Measurements from ENCODE around the gene SORL1. TPM values are rescaled to one million over a fixed set of nuclear protein-coding genes. Genes with fewer than 3 reads are reported as not detected.

SORL1 gene
- total RNA-seq, 2 experiments from 2014 or later = 66.8 to 67.2 TPM

DNA sequence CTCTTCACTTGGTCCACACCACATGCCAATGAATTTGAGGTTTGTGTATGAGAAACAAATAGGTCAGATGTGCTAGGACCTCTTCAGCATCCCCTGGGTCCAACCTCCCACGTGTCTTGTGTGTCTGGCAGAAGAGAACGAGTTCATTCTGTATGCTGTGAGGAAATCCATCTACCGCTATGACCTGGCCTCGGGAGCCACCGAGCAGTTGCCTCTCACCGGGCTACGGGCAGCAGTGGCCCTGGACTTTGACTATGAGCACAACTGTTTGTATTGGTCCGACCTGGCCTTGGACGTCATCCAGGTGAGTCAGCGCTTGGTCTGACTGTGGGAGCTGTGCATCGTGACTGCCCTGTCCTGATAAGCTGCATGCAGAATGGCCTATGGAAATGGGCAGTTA is 101.7 kb downstream of the SORL1 start:
- Mint-ChIP-seq H3K4me1 (ENCODE audit: low read depth) (peaks cover 17% of the 10 kb centered on the region), H3K36me3 (ENCODE audit: low read depth) (peaks cover 33% of the 10 kb centered on the region), H3K9me3 (no peaks in the 10 kb centered on the region), H3K27me3 (ENCODE audit: low read depth) (no peaks in the 10 kb centered on the region), H3K27ac (no peak overlapping the region), H3K4me3 (no peak overlapping the region)
- no peak for DNase-seq
- CTCF ChIA-PET = interaction anchor here (0.6 to 0.9 kb wide), 2 partner anchors 110 to 262 kb away, joined by 3 read pairs; no protein-coding TSS in a partner anchor
- intact Hi-C loops (cut with micrococcal nuclease) = no loop called here

DNA sequence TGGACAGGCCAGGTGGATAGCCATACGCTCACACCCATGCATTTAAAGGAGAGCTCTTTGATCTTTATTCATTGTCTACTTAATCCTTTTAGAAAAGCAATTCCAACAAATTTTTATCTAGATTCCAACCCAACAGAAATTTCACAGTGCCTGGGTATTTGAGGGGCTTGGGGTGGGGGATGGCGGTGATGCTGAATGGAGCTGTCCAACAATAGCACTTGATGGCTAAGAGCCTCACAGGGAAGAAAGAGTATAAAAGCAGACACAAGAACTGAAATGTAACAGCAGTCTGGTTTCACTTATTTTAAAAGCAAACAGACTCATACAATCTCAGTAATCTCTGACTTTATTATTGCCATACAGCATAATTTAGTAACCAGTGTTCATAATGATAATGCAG is 102.4 kb downstream of the SORL1 start:
- H3K27me3 Mint-ChIP-seq (ENCODE audit: low read depth) = no peaks in the 10 kb centered on the region
- CTCF ChIA-PET = interaction anchor here (0.6 to 0.9 kb wide), 2 partner anchors 111 to 263 kb away, joined by 3 read pairs; no protein-coding TSS in a partner anchor
- H3K9me3 Mint-ChIP-seq = no peaks in the 10 kb centered on the region
- no peak overlapping the region for H3K4me3 Mint-ChIP-seq
- peaks cover 38% of the 10 kb centered on the region for H3K36me3 Mint-ChIP-seq (ENCODE audit: low read depth)
- H3K27ac Mint-ChIP-seq = no peak overlapping the region
- DNase-seq = no peak
- peaks cover 20% of the 10 kb centered on the region for H3K4me1 Mint-ChIP-seq (ENCODE audit: low read depth)
- intact Hi-C loops (cut with micrococcal nuclease) = no loop called here

DNA sequence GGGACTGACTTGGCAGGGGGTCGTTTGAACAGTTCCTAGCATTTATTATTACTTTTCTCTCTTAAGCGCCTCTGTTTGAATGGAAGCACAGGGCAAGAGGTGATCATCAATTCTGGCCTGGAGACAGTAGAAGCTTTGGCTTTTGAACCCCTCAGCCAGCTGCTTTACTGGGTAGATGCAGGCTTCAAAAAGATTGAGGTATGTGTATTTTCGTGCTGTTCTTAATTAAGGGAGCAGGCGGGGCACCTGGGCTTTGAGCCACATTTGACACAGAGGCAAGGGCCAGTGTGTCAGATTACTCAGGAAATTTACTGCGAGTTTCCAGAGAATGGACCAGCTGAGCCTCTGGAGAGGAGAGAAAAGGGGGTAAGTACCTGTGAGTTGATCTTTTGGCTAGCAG is 103.0 kb downstream of the SORL1 start:
- Mint-ChIP-seq H3K4me3 (no peak overlapping the region), H3K36me3 (ENCODE audit: low read depth) (peaks cover 41% of the 10 kb centered on the region), H3K9me3 (no peaks in the 10 kb centered on the region)

DNA sequence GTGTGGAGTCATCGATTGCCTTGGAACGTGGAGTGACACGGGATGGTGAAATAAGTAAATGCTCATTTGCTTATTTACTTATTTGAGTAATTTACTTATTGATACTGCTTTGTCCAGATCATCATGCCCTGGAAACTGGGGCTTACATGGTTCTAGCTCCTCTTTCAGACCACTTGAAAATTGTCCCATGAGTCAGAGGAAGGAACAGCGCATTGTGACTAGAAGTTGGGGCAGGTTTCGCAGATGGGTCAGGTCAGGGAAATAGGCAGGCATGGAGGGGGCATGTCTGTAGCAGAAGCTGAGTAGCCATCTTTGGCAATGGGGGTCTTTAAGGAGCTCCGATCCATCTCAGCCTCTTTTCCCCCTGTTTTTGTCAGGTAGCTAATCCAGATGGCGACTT is 104.8 kb downstream of the SORL1 start:
- intact Hi-C loops (cut with micrococcal nuclease) = no loop called here
- no peaks in the 10 kb centered on the region for H3K9me3 Mint-ChIP-seq
- H3K27ac Mint-ChIP-seq = no peak overlapping the region
- no peak for DNase-seq
- CTCF ChIA-PET = interaction anchor here (0.8 kb wide), 1 partner anchor 10 kb away, joined by 3 read pairs; no protein-coding TSS in a partner anchor
- H3K36me3 Mint-ChIP-seq (ENCODE audit: low read depth) = peaks cover 39% of the 10 kb centered on the region
- peaks cover 28% of the 10 kb centered on the region for H3K4me1 Mint-ChIP-seq (ENCODE audit: low read depth)
- no peaks in the 10 kb centered on the region for H3K27me3 Mint-ChIP-seq (ENCODE audit: low read depth)
- no peak overlapping the region for H3K4me3 Mint-ChIP-seq

More for the DNA sequence above, 103.0 kb downstream of the SORL1 start:
- Mint-ChIP-seq H3K27ac (no peak overlapping the region), H3K27me3 (ENCODE audit: low read depth) (no peaks in the 10 kb centered on the region), H3K4me1 (ENCODE audit: low read depth) (peaks cover 20% of the 10 kb centered on the region)
- intact Hi-C loops (cut with micrococcal nuclease) = no loop called here
- CTCF ChIA-PET = no interaction called here
- DNase-seq = no peak

DNA sequence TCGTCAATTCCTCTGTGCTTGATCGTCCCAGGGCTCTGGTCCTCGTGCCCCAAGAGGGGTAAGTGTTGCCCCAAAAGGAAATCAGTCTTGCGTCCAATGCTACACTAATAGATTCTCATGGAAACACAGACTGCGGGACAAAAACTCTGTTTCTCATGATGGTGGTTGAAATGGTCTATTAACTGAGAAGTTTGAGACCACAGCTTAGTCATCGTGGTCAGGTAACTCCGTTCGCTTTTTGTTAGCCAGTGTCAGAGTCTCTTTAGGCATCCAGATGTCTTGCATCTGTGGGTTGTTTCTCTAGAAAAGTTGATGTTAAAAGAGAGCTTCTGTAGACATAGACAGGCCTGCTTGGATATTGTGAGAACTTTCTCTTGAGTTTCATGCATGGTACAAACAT is 105.2 kb downstream of the SORL1 start:
- Mint-ChIP-seq H3K4me3 (no peak overlapping the region), H3K27me3 (ENCODE audit: low read depth) (no peaks in the 10 kb centered on the region), H3K36me3 (ENCODE audit: low read depth) (peaks cover 41% of the 10 kb centered on the region), H3K4me1 (ENCODE audit: low read depth) (peaks cover 31% of the 10 kb centered on the region), H3K9me3 (no peaks in the 10 kb centered on the region), H3K27ac (peak overlapping the region; percentile 38)
- CTCF ChIA-PET = interaction anchor here (0.8 kb wide), 1 partner anchor 10 kb away, joined by 3 read pairs; no protein-coding TSS in a partner anchor
- no peak for DNase-seq
- intact Hi-C loops (cut with micrococcal nuclease) = no loop called here

DNA sequence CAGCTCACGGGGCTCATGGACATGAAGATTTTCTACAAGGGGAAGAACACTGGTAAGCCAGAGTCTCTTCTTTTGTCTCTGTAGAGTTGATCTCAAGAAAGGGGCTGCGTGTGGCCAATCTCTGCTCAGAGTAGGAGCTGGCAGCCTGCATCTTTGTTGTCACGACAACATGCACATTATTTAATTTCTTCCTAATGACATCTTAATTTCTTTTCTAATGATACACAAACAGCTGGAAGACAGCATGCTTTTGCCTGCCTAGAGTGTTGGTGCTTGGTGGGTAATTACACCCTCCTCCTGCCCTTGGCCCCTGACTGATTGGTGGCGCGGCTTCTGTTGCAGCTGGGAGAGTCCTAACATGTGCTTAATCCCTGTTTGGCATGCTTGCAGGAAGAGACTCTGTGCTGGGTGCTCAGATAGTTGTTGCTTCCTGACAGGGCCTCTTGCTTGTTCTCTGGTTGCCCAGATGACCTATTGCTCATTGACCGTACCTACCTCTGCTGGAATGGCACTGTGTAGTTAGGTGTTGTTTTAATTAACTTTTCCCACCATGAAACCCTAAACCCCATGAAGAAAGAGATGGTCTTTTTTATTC is 107.6 kb downstream of the SORL1 start:
- CTCF ChIA-PET = interaction anchor here (1.8 kb wide), 1 partner anchor 14 kb away, joined by 7 read pairs; no protein-coding TSS in a partner anchor
- Mint-ChIP-seq H3K36me3 (ENCODE audit: low read depth) (peaks cover 40% of the 10 kb centered on the region), H3K4me1 (ENCODE audit: low read depth) (peaks cover 49% of the 10 kb centered on the region), H3K27me3 (ENCODE audit: low read depth) (no peaks in the 10 kb centered on the region), H3K4me3 (no peak overlapping the region), H3K27ac (no peak overlapping the region), H3K9me3 (no peaks in the 10 kb centered on the region)
- no peak for DNase-seq
- intact Hi-C loops (cut with micrococcal nuclease) = no loop called here

DNA sequence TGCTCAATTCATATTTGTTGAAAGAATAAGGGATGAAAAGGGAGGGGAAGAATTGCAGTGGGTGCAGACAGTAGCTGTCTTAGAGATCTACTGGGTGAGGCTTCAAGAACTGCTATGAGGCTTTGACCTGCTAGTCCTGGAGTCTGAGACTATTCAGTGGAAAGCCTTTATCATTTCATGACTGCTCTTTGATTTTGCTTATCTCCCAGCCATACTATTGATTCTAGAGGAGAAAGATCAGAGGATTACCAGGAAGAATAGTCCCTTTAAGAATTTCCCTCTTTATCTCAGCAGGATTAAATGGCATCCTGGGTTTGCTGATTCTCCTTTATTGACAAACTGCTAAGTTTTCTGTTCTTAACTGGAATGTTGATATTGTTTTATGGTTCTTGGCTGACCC is 108.1 kb downstream of the SORL1 start:
- no peak overlapping the region for H3K4me3 Mint-ChIP-seq
- peaks cover 49% of the 10 kb centered on the region for H3K4me1 Mint-ChIP-seq (ENCODE audit: low read depth)
- peaks cover 40% of the 10 kb centered on the region for H3K36me3 Mint-ChIP-seq (ENCODE audit: low read depth)
- H3K9me3 Mint-ChIP-seq = no peaks in the 10 kb centered on the region
- H3K27me3 Mint-ChIP-seq (ENCODE audit: low read depth) = no peaks in the 10 kb centered on the region
- CTCF ChIA-PET = interaction anchor here (1.8 kb wide), 1 partner anchor 14 kb away, joined by 7 read pairs; no protein-coding TSS in a partner anchor
- no peak for DNase-seq
- H3K27ac Mint-ChIP-seq = no peak overlapping the region
- intact Hi-C loops (cut with micrococcal nuclease) = no loop called here

DNA sequence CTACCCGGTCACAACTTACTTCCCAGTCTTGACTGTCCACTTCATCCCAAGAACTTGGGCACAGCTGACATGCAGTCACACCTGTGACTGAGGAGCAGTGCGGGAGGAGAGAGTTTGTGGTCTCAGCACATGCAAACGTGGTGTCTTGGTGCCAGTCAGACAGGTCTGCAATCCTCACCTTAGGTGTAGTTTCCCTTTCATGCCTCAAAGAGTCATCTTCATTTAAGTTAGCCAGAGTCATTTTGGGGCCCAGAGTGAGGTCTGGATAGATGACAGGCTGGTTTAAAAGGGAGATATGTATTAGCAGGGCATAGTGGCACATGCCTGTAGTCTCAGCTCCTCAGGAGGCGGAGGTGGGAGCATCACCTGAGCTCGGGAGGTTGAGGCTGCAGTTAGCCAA is 109.1 kb downstream of the SORL1 start:
- peak; percentile 31 for DNase-seq
- Mint-ChIP-seq H3K36me3 (ENCODE audit: low read depth) (peaks cover 35% of the 10 kb centered on the region), H3K4me1 (ENCODE audit: low read depth) (peaks cover 49% of the 10 kb centered on the region)

DNA sequence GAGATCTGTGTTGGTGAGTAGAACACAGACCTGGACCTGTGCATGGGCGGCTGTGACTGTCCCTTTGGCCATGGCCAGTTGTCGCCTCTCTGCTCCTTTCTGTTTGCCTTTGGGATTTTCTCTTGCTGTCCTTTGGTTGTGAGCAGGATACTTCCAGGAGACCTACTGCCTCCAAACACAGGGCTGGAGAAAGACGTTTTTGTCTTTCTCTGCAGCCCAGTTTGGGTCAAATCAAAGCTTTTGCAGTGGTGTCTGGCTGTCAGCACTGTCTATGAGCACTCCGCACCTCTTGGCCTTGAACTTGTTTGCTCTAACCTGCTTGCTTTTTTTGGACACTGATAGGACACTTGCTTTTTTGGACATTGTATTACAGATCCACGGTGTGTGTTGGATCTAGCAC is 109.6 kb downstream of the SORL1 start:
- no peak overlapping the region for H3K4me3 Mint-ChIP-seq
- no peaks in the 10 kb centered on the region for H3K27me3 Mint-ChIP-seq (ENCODE audit: low read depth)
- H3K4me1 Mint-ChIP-seq (ENCODE audit: low read depth) = peaks cover 46% of the 10 kb centered on the region
- no peak overlapping the region for H3K27ac Mint-ChIP-seq
- peaks cover 33% of the 10 kb centered on the region for H3K36me3 Mint-ChIP-seq (ENCODE audit: low read depth)
- intact Hi-C loops (cut with micrococcal nuclease) = no loop called here
- DNase-seq = no peak
- CTCF ChIA-PET = no interaction called here
- no peaks in the 10 kb centered on the region for H3K9me3 Mint-ChIP-seq

More for the DNA sequence above, 109.1 kb downstream of the SORL1 start:
- CTCF ChIA-PET = no interaction called here
- Mint-ChIP-seq H3K9me3 (no peaks in the 10 kb centered on the region), H3K27me3 (ENCODE audit: low read depth) (no peaks in the 10 kb centered on the region), H3K27ac (no peak overlapping the region), H3K4me3 (no peak overlapping the region)
- intact Hi-C loops (cut with micrococcal nuclease) = no loop called here

DNA sequence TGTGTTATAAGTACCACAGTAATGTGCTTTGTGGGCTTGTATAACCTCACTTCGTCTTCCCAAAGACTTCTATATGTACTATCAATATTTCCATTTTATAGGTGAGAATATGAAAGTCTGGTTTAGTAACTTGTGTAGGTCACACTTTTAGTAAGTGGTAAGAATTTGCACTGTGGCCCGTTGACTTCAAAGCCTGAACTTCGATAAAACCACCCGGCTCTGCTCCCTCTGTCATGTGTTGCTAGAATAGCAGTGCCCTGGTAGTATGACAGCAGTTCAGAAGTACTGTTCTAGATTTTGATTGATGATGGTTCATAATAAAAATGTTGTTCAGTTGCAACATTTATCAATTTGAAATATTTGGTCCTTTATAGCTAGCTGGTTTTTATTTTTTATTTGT is 110.9 kb downstream of the SORL1 start:
- H3K9me3 Mint-ChIP-seq = no peaks in the 10 kb centered on the region
- peaks cover 37% of the 10 kb centered on the region for H3K36me3 Mint-ChIP-seq (ENCODE audit: low read depth)
- no peak overlapping the region for H3K4me3 Mint-ChIP-seq
- H3K27ac Mint-ChIP-seq = no peak overlapping the region
- peak; percentile 68 for DNase-seq
- intact Hi-C loops (cut with micrococcal nuclease) = loop anchor here (1.0 kb wide), 2 partner anchors 99 to 114 kb away; no protein-coding TSS in a partner anchor
- CTCF ChIA-PET = interaction anchor here (1.3 kb wide), 1 partner anchor 9 kb away, joined by 4 read pairs; no protein-coding TSS in a partner anchor
- H3K4me1 Mint-ChIP-seq (ENCODE audit: low read depth) = peaks cover 43% of the 10 kb centered on the region
- H3K27me3 Mint-ChIP-seq (ENCODE audit: low read depth) = no peaks in the 10 kb centered on the region

DNA sequence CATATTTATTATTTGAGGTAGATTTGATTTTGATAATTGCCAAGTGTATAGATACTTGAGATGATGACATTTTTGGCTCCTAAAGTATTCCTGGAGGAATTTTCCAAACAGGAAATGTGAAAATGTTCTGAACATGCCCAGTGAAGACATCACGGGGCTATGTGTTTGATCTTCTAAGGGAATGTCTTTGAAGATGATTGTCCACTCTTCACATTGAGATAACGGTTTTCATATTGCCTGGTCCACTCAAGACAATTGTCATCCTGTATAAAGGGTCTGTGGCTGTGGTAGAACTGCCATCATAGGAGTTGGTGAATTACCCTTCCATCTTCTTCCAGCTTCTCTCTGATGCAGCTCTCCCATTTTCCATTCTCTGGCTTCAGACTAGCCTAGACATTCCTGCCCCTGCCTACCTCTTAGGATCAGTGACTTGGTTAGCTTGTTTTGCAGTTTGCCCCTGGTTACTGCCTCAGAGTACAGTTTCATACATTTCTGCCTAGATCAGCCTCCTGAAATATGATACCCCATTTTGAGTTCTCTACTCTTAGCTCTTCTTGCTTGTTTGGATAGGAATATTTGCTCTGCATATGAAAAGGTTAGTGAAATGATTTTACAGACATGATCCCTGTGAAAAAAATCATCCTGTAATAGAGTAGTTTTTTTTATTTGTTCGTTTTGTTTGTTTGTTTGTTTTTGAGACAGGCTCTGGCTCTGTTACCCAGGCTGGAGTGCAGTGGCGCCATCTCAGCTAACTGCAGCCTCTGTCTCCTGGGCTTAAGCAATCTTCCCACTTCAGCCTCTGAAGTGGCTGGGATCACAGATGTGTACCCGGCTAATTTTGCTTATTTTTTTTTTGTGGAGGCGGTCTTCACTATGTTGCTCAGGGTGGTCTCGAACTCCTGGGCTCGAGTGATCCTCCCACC is 112.0 kb downstream of the SORL1 start:
- H3K36me3 Mint-ChIP-seq (ENCODE audit: low read depth) = peaks cover 34% of the 10 kb centered on the region
- CTCF ChIA-PET = interaction anchor here (1.3 kb wide), 1 partner anchor 8 kb away, joined by 4 read pairs; no protein-coding TSS in a partner anchor
- intact Hi-C loops (cut with micrococcal nuclease) = loop anchor here (1.0 kb wide), 2 partner anchors 100 to 115 kb away; no protein-coding TSS in a partner anchor
- H3K9me3 Mint-ChIP-seq = no peaks in the 10 kb centered on the region
- H3K27me3 Mint-ChIP-seq (ENCODE audit: low read depth) = no peaks in the 10 kb centered on the region
- no peak for DNase-seq
- peaks cover 41% of the 10 kb centered on the region for H3K4me1 Mint-ChIP-seq (ENCODE audit: low read depth)
- no peak overlapping the region for H3K4me3 Mint-ChIP-seq
- H3K27ac Mint-ChIP-seq = no peak overlapping the region

DNA sequence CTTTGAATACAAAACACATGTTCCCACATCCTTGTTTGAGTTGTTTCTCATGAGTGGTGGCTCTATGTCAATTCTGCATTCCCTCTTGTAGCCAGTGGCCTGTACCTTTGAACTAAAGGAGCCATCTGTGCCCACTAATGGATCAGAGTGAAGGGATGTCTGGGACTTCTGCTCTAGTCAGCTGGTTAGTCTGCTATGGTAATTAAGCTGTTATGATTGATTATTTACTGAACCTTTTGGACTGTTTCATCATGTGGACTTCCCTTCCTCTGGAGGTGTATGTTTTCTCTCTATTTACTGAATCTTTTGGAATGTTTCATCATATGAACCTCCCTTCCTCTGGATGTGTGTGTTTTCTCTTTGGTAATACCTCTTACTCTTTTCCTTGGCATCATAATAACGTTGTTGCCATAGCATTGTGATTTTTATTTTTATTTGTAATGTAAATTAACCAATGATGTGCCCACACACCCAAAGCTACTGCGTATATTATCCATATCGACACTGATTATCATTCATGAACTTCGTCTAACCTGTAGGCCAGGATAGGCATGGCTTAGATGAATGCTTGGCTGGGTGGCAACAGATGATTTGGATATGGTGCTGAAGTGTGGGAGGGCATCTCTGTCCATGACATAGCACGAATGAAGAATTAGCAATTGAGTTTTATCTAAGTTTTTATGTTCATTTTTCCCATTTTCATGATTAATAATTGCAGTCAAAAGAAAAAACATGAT is 113.0 kb downstream of the SORL1 start:
- Mint-ChIP-seq H3K9me3 (no peaks in the 10 kb centered on the region), H3K27me3 (ENCODE audit: low read depth) (no peaks in the 10 kb centered on the region), H3K36me3 (ENCODE audit: low read depth) (peaks cover 28% of the 10 kb centered on the region), H3K4me1 (ENCODE audit: low read depth) (peaks cover 40% of the 10 kb centered on the region), H3K27ac (no peak overlapping the region), H3K4me3 (no peak overlapping the region)
- intact Hi-C loops (cut with micrococcal nuclease) = no loop called here
- no peak for DNase-seq
- CTCF ChIA-PET = no interaction called here
